Osteocyte (in vitro differentiated cells): ENCODE measurements around the gene TSPAN18. TPM values are rescaled to one million over a fixed set of nuclear protein-coding genes. Genes with fewer than 3 reads are reported as not detected.

Experiments used
- DNase-seq: peaks from one replicate; pipeline ENCODE4 v3.0.0; 2021; ENCODE audit warnings: mixed read lengths; ENCODE audit not compliant: unreplicated experiment; ENCODE audit errors: extremely low spot score
- H3K27ac Mint-ChIP-seq: one replicate; pipeline ENCODE4 v1.8.0; 2021; ENCODE audit warnings: mild to moderate bottlenecking, mixed read lengths; ENCODE audit not compliant: unreplicated experiment
- H3K27me3 Mint-ChIP-seq: one replicate; pipeline ENCODE4 v1.8.0; 2021; ENCODE audit warnings: mixed read lengths; ENCODE audit not compliant: unreplicated experiment
- H3K36me3 Mint-ChIP-seq: one replicate; pipeline ENCODE4 v1.8.0; 2021; ENCODE audit warnings: mixed read lengths; ENCODE audit not compliant: unreplicated experiment
- H3K4me1 Mint-ChIP-seq: one replicate; pipeline ENCODE4 v1.8.0; 2021; ENCODE audit warnings: mixed read lengths; ENCODE audit not compliant: unreplicated experiment
- H3K4me3 Mint-ChIP-seq: one replicate; pipeline ENCODE4 v1.8.0; 2021; ENCODE audit warnings: mild to moderate bottlenecking, moderate library complexity, mixed read lengths; ENCODE audit not compliant: unreplicated experiment
- H3K9me3 Mint-ChIP-seq: one replicate; pipeline ENCODE4 v1.8.0; 2021; ENCODE audit warnings: mixed read lengths; ENCODE audit not compliant: unreplicated experiment
- CTCF ChIP-seq: fragments of 200-600 bp; sonication (generic); IDR thresholded peaks from 2 replicates; pipeline ENCODE4 v1.5.0; 2021; ENCODE audit warnings: antibody characterized with exemption, mild to moderate bottlenecking, moderate library complexity
- total RNA-seq: library from RNA; stranded (reverse); gene quantifications from 2 replicates; pipeline ENCODE4 v1.2.1, GENCODE V29; 2021

Gene TSPAN18
- total RNA-seq, 1 donor from 2014 or later, result 13.4 TPM

- no peaks in the 10 kb centered on the region for H3K9me3 Mint-ChIP-seq
- peak; percentile 96 for TF ChIP-seq CTCF
- no peaks in the 10 kb centered on the region for H3K36me3 Mint-ChIP-seq
- no peaks in the 10 kb centered on the region for H3K27me3 Mint-ChIP-seq
- H3K27ac Mint-ChIP-seq, result peak within 1 kb of the TSS; percentile 52
- DNase-seq, result peak; percentile 93
- H3K4me3 Mint-ChIP-seq, result peak within 1 kb of the TSS; percentile 91
- H3K4me1 Mint-ChIP-seq, result peaks cover 44% of the 10 kb centered on the region
Measured at GRCh38 chr11:44950625-44951476, 224.1 kb downstream of the TSPAN18 start, which contains the start of gene TP53I11. TSS of gene TP53I11 (minus strand) at chr11:44950883. CDS start at chr11:44938335, 12,548 bp downstream.

- no peak for TF ChIP-seq CTCF
- no peak for DNase-seq
- Mint-ChIP-seq H3K4me1 (peaks cover 38% of the 10 kb centered on the region), H3K27ac (no peak overlapping the region), H3K9me3 (no peaks in the 10 kb centered on the region), H3K27me3 (no peaks in the 10 kb centered on the region), H3K4me3 (no peak overlapping the region), H3K36me3 (no peaks in the 10 kb centered on the region)
Measured at GRCh38 chr11:44952082-44952481, 225.3 kb downstream of the TSPAN18 start.

GRCh38 chr11:44952500-44953260 lies 225.9 kb downstream of the TSPAN18 start:
- Mint-ChIP-seq H3K4me3 (no peak overlapping the region), H3K4me1 (peaks cover 32% of the 10 kb centered on the region), H3K27me3 (no peaks in the 10 kb centered on the region), H3K27ac (no peak overlapping the region), H3K9me3 (no peaks in the 10 kb centered on the region), H3K36me3 (no peaks in the 10 kb centered on the region)
- TF ChIP-seq CTCF, result no peak
- no peak for DNase-seq

GRCh38 chr11:44954051-44954906 lies 227.5 kb downstream of the TSPAN18 start:
- H3K36me3 Mint-ChIP-seq, result no peaks in the 10 kb centered on the region
- TF ChIP-seq CTCF, result no peak
- no peaks in the 10 kb centered on the region for H3K27me3 Mint-ChIP-seq
- no peak overlapping the region for H3K4me3 Mint-ChIP-seq
- H3K27ac Mint-ChIP-seq, result no peak overlapping the region
- peaks cover 16% of the 10 kb centered on the region for H3K4me1 Mint-ChIP-seq
- no peaks in the 10 kb centered on the region for H3K9me3 Mint-ChIP-seq
- DNase-seq, result no peak
